ENCODE measurements around the gene MIXL1. TPM values are rescaled to one million over a fixed set of nuclear protein-coding genes. Genes with fewer than 3 reads are reported as not detected.

Gene MIXL1
- 0.31 TPM in 1 of 2 replicates, not detected in the other for total RNA-seq (ENCODE audit: low replicate concordance)

DNA sequence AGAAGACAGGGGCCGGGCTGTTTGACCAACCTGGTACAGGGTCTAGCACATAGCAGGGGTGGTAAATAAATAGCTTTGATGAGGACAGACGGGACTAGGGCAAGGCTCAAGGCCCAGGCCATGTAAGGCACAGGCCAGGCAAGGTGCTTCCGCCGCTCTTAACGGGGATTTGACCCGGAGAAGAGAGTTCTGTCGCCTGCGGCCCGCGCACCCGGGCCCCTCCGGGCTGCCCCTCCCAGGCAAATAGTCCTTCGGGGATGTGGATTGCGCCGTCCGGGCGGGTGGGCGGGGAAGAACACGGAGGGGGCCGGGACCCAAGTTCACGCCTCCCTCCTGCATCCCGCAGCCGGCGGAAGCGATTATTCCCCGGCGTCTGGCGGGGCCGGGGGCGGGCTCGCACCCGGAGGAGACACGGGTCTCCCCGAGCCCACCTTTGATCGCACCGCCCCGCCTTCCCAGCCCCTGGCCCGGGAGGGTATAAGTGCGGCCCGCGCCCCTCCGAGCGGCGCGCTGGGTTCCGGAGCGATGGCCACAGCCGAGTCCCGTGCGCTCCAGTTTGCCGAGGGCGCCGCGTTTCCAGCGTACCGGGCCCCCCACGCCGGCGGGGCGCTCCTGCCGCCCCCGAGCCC lies at the start of gene MIXL1:
Gene MIXL1, plus strand, starts transcription at position 508 of the 629 bp plus-strand sequence. Its CDS starts 18 bp downstream, at position 526.
- Histone ChIP-seq H3F3A (ENCODE audit: low read depth) (peaks cover 31% of the 10 kb centered on the region), H3K9ac (no peak within 1 kb of the TSS), H3K79me2 (ENCODE audit: low read depth) (no peaks in the 10 kb centered on the region), H3K4me1 (peaks cover 7% of the 10 kb centered on the region), H3K4me3 (peak within 1 kb of the TSS; percentile 69), H4K20me1 (ENCODE audit: low read depth) (peaks cover 4% of the 10 kb centered on the region), H2AFZ (replicated peaks) (peak within 1 kb of the TSS; percentile 99), H3K27ac (no peak within 1 kb of the TSS), H3K27me3 (peaks cover 55% of the 10 kb centered on the region), H3K9me3 (ENCODE audit: low read depth) (no peaks in the 10 kb centered on the region), H3K36me3 (no peaks in the 10 kb centered on the region), H3K4me2 (peak within 1 kb of the TSS; percentile 94)
- peaks cover 10% of the 10 kb centered on the region for H3K4me1 Mint-ChIP-seq
- H3K9me3 Mint-ChIP-seq = peaks cover 2% of the 10 kb centered on the region
- peaks cover 3% of the 10 kb centered on the region for H3K36me3 Mint-ChIP-seq
- TF ChIP-seq EZH2 (IDR thresholded peaks at IDR 0.05) (peak; percentile 57), EZH2phosphoT487 (IDR thresholded peaks at IDR 0.05) (no peak)
- H3K4me3 Mint-ChIP-seq = peak within 1 kb of the TSS; percentile 85
- peaks cover 31% of the 10 kb centered on the region for H3K27me3 Mint-ChIP-seq (ENCODE audit: insufficient read depth, low read depth)
- peak; percentile 37 for DNase-seq (ENCODE audit: low spot score)
- no peak within 1 kb of the TSS for H3K27ac Mint-ChIP-seq

DNA sequence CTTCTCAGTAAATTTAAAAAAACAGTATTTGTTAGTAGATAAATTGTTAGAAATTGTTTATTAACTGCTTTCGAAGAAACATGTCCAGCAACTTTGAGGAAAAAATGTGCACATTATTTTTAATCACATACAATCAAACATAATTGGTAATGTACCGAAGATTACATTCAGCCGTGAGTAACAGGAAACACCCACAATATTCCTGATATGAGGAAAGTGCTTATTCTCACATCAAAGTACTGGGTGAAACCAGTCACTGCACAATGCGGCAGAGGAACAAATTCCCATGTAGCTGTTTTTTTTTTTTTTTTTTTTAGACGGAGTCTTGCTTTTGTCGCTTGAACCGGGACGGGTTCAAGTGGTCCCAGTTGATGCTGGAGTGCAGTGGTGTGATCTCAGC lies 46.6 kb upstream of the MIXL1 start:
- H3K79me2 ChIP-seq (ENCODE audit: low read depth) = peaks cover 95% of the 10 kb centered on the region
- TF ChIP-seq EZH2phosphoT487 (IDR thresholded peaks at IDR 0.05) (no peak), EZH2 (IDR thresholded peaks at IDR 0.05) (no peak)
- TF ChIP-seq, protein P1, sequence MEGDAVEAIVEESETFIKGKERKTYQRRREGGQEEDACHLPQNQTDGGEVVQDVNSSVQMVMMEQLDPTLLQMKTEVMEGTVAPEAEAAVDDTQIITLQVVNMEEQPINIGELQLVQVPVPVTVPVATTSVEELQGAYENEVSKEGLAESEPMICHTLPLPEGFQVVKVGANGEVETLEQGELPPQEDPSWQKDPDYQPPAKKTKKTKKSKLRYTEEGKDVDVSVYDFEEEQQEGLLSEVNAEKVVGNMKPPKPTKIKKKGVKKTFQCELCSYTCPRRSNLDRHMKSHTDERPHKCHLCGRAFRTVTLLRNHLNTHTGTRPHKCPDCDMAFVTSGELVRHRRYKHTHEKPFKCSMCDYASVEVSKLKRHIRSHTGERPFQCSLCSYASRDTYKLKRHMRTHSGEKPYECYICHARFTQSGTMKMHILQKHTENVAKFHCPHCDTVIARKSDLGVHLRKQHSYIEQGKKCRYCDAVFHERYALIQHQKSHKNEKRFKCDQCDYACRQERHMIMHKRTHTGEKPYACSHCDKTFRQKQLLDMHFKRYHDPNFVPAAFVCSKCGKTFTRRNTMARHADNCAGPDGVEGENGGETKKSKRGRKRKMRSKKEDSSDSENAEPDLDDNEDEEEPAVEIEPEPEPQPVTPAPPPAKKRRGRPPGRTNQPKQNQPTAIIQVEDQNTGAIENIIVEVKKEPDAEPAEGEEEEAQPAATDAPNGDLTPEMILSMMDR (IDR thresholded peaks at IDR 0.05) = no peak
- no peaks in the 10 kb centered on the region for H3K4me1 ChIP-seq
- no peak overlapping the region for H3K4me3 ChIP-seq
- Mint-ChIP-seq H3K36me3 (peaks cover 15% of the 10 kb centered on the region), H3K4me3 (no peak overlapping the region), H3K4me1 (peaks cover 7% of the 10 kb centered on the region), H3K9me3 (no peaks in the 10 kb centered on the region), H3K27me3 (ENCODE audit: insufficient read depth, low read depth) (peaks cover 3% of the 10 kb centered on the region), H3K27ac (no peak overlapping the region)
- peaks cover 12% of the 10 kb centered on the region for H4K20me1 ChIP-seq (ENCODE audit: low read depth)
- no peak overlapping the region for H3K9ac ChIP-seq
- H3F3A ChIP-seq (ENCODE audit: low read depth) = peaks cover 7% of the 10 kb centered on the region
- no peak overlapping the region for H3K27ac ChIP-seq
- H2AFZ ChIP-seq (replicated peaks) = no peak overlapping the region
- no peaks in the 10 kb centered on the region for H3K36me3 ChIP-seq
- no peak overlapping the region for H3K4me2 ChIP-seq
- no peak for DNase-seq (ENCODE audit: low spot score)
- no peaks in the 10 kb centered on the region for H3K9me3 ChIP-seq (ENCODE audit: low read depth)
- no peaks in the 10 kb centered on the region for H3K27me3 ChIP-seq

DNA sequence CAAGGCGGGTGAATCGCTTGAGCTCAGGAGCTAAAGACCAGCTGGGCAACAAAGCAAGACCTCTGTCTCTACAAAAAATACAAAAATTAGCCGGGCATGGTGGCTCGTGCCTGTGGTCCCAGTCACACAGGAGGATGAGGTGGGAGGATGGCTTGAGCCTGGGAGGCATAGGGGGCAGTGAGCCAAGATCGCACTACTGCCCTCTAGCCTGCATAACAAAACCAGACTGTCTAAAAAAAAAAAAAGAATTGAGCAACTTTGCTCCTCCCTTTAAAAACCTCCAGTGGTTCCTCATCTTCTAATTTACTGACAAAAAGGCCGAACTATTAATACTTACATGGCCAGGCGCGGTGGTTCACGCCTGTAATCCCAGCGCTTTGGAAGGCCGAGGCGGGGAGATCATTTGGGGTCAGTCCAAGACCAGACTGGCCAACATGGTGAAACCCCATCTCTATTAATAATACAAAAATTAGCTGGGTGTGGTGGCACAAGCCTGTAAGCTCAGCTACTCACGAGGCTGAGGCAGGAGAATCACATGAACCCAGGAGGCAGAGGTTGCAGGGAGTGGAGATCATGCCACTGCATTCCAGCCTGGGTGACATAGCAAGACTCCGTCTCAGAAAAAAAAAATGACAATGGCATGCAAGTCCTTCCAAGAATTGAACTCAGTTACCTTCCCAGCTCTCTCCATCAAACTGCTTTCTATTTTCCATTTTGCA lies 41.3 kb upstream of the MIXL1 start:
- H3K27me3 Mint-ChIP-seq (ENCODE audit: insufficient read depth, low read depth) = peaks cover 2% of the 10 kb centered on the region
- H3K4me2 ChIP-seq = no peak overlapping the region
- no peaks in the 10 kb centered on the region for H3K9me3 ChIP-seq (ENCODE audit: low read depth)
- peaks cover 94% of the 10 kb centered on the region for H3K79me2 ChIP-seq (ENCODE audit: low read depth)
- H3K9me3 Mint-ChIP-seq = no peaks in the 10 kb centered on the region
- H3K4me1 Mint-ChIP-seq = peaks cover 28% of the 10 kb centered on the region
- no peak overlapping the region for H3K4me3 ChIP-seq
- H3K9ac ChIP-seq = no peak overlapping the region
- no peak overlapping the region for H3K27ac ChIP-seq
- H2AFZ ChIP-seq (replicated peaks) = no peak overlapping the region
- no peak for TF ChIP-seq EZH2 (IDR thresholded peaks at IDR 0.05)
- TF ChIP-seq, protein P1 (IDR thresholded peaks at IDR 0.05) = peak; percentile 44
- no peak for TF ChIP-seq EZH2phosphoT487 (IDR thresholded peaks at IDR 0.05)
- peaks cover 13% of the 10 kb centered on the region for H3F3A ChIP-seq (ENCODE audit: low read depth)
- peaks cover 39% of the 10 kb centered on the region for H4K20me1 ChIP-seq (ENCODE audit: low read depth)
- H3K36me3 ChIP-seq = no peaks in the 10 kb centered on the region
- no peaks in the 10 kb centered on the region for H3K27me3 ChIP-seq
- DNase-seq (ENCODE audit: low spot score) = peak; percentile 33
- no peak overlapping the region for H3K4me3 Mint-ChIP-seq
- H3K4me1 ChIP-seq = peaks cover 13% of the 10 kb centered on the region
- peaks cover 15% of the 10 kb centered on the region for H3K36me3 Mint-ChIP-seq
- H3K27ac Mint-ChIP-seq = no peak overlapping the region
